ENCODE measurements around the gene ARF1. TPM values are rescaled to one million over a fixed set of nuclear protein-coding genes. Genes with fewer than 3 reads are reported as not detected.

The ARF1 gene
- total and polyA plus RNA-seq, 2 of the 8 experiments (the other 6 are each of a cell fraction or from before 2014, with no cell fraction given): 265 to 471 TPM

GRCh38 chr1:228105996-228106799 lies 23.7 kb downstream of the ARF1 start:
- Histone ChIP-seq H4K8ac (ENCODE audit: extremely low read depth, insufficient read depth, low read length) (no peak overlapping the region), H4K20me1 (replicated peaks in 1 of 2; ENCODE audit: control insufficient read depth in 1 of 2, insufficient read depth in 2 of 2, low read length in 2 of 2) (peaks cover 0 to 17% of the 10 kb centered on the region in 2 experiments), H3K9ac (replicated peaks in 1 of 4; ENCODE audit: extremely low read depth in 1 of 4, low read depth in 3 of 4, low read length in 3 of 4) (no peak overlapping the region), H2BK120ac (replicated peaks; ENCODE audit: low read depth, low read length) (no peak overlapping the region), H3K18ac (ENCODE audit: extremely low read depth, low read length) (no peak overlapping the region), H3K56ac (replicated peaks; ENCODE audit: insufficient read length, low read depth, low read length) (no peak overlapping the region), H3K4me1 (replicated peaks in 1 of 4; ENCODE audit: control insufficient read depth in 3 of 4, insufficient read depth in 4 of 4, low read length in 3 of 4) (peaks cover 0 to 7% (median 2%) of the 10 kb centered on the region in 4 experiments; a peak in 6 of 7 replicates), H2BK12ac (ENCODE audit: low read depth, low read length) (no peak overlapping the region), H2AK5ac (ENCODE audit: low read depth, low read length) (no peak overlapping the region), H3K27ac (ENCODE audit: low read depth, low read length) (no peak overlapping the region), H3K4me2 (ENCODE audit: insufficient read depth in 1 of 2, low read depth in 2 of 2, low read length in 2 of 2) (no peak overlapping the region), H2AFZ (ENCODE audit: low read length) (no peak overlapping the region), H4K5ac (ENCODE audit: insufficient read length, low read depth, low read length) (no peak overlapping the region), H3K14ac (ENCODE audit: insufficient read length) (no peak overlapping the region), H3K4me3 (ENCODE audit: extremely low read depth in 1 of 4, insufficient read depth in 2 of 4, low read depth in 3 of 4, low read length in 4 of 4) (no peak overlapping the region), H2BK20ac (ENCODE audit: low read length) (no peak overlapping the region), H3K9me3 (ENCODE audit: insufficient read depth in 2 of 2, low read depth in 1 of 2, low read length in 1 of 2) (no peaks in the 10 kb centered on the region), H3K36me3 (ENCODE audit: control insufficient read depth in 2 of 4, insufficient read depth in 4 of 4, low read length in 3 of 4) (peaks cover 3 to 16% (median 8%) of the 10 kb centered on the region in 4 experiments; a peak in 5 of 8 replicates), H2BK5ac (ENCODE audit: low read depth, low read length) (no peak overlapping the region), H3K4ac (replicated peaks; ENCODE audit: insufficient read length, low read depth, low read length) (no peak overlapping the region), H3K27me3 (replicated peaks in 1 of 4; ENCODE audit: control insufficient read depth in 3 of 4, extremely low read depth in 1 of 4, insufficient read depth in 3 of 4, low read length in 3 of 4) (peaks cover 0 to 6% (median 5%) of the 10 kb centered on the region in 4 experiments; a peak in 2 of 7 replicates), H3K23ac (ENCODE audit: insufficient read length) (no peak overlapping the region), H3K79me2 (ENCODE audit: control insufficient read depth in 1 of 2, insufficient read depth in 2 of 2, low read length in 2 of 2) (peaks cover 3 to 8% of the 10 kb centered on the region in 2 experiments; a peak in 2 of 4 replicates), H3K79me1 (ENCODE audit: low read depth, low read length) (peaks cover 15% of the 10 kb centered on the region; the same call in 1 of the 2 replicates), H4K91ac (replicated peaks; ENCODE audit: insufficient read length, low read length) (no peak overlapping the region), H2BK15ac (ENCODE audit: low read length) (no peak overlapping the region), H3K23me2 (ENCODE audit: low read depth, low read length) (peaks cover 14% of the 10 kb centered on the region; the same call in 1 of the 2 replicates)
- 89% methylated on average over 8 of the region's 8 CpGs; no CpG with 5 or more reads in 1 of the 2 experiments for WGBS, 2 experiments (ENCODE audit: extremely low coverage in 1 of 2, insufficient coverage in 1 of 2, insufficient read length in 1 of 2, insufficient replicate concordance in 2 of 2, low coverage in 1 of 2, low lambda C conversion rate in 2 of 2, missing lambda C conversion rate in 1 of 2)
- TF ChIP-seq POLR2A (IDR thresholded peaks at IDR 0.05; ENCODE audit: control extremely low read depth in 1 of 2, low read depth in 2 of 2, low read length in 2 of 2) (peak in 1 of 2 experiments; percentile 29; a peak in 1 of 3 replicates), HDAC2 (IDR thresholded peaks at IDR 0.05; ENCODE audit: borderline replicate concordance in 1 of 2, low read depth in 2 of 2, low read length in 2 of 2) (no peak), SP4 (IDR thresholded peaks at IDR 0.05; ENCODE audit: low read length) (no peak), CBX5 (IDR thresholded peaks at IDR 0.05; ENCODE audit: low read depth, low read length) (no peak), TCF12 (IDR thresholded peaks at IDR 0.05; ENCODE audit: low read depth, low read length) (no peak)
- DNase-seq (ENCODE audit: low read depth in 1 of 2, low spot score in 2 of 2) (no peak), FAIRE-seq (no peak)
- POLR2A ChIA-PET (ENCODE audit: partially characterized antibody): interaction anchor here (0.8 to 2.1 kb wide), 4 partner anchors 14 to 351 kb away, joined by 3 to 7 read pairs (median 4); a partner anchor contains a TSS
- CTCF ChIA-PET (ENCODE audit: partially characterized antibody): interaction anchor here (0.6 to 1.8 kb wide), 6 partner anchors 46 to 389 kb away, joined by 3 to 8 read pairs (median 3); no protein-coding TSS in a partner anchor
